OCI-M1 (cell line): ENCODE results near the gene PRRX1.
A peak's percentile ranks its signal among the peaks of the same experiment; 100 is the strongest.

Experiments
- DNase-seq: peaks from one replicate; lab custom pipeline; 2025; lab: John Stamatoyannopoulos, UW

The PRRX1 gene

DNA sequence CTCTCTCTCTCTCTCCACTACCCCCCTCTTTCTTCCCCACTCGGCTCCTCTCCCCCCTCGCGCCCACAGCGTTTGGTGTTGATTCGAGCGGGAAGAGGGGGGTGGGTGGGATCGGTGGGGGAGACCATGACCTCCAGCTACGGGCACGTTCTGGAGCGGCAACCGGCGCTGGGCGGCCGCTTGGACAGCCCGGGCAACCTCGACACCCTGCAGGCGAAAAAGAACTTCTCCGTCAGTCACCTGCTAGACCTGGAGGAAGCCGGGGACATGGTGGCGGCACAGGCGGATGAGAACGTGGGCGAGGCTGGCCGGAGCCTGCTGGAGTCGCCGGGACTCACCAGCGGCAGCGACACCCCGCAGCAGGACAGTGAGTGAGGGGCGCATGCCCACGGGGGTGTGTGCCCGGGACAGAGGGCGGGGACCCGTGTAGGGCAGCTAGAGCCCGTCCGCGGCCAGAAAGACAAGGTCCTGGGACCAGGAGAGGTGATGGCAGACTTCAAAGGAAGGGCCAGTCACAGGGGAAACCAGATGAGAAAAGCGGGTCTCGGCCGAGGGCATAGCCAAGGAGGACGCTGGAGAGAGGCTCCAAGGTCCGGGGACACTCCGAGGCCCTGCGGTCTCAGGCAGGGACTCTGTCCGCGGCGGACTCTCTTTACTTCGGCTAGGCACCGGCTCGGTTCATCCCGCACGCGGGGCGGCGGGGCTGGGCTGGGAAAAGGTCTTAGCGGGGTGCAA is at the start of gene PRRX1:
TSS of gene PRRX1 (plus strand) at position 39 of the 735 bp plus-strand sequence. CDS start at position 127, 88 bp downstream.
- DNase-seq = no peak

DNA sequence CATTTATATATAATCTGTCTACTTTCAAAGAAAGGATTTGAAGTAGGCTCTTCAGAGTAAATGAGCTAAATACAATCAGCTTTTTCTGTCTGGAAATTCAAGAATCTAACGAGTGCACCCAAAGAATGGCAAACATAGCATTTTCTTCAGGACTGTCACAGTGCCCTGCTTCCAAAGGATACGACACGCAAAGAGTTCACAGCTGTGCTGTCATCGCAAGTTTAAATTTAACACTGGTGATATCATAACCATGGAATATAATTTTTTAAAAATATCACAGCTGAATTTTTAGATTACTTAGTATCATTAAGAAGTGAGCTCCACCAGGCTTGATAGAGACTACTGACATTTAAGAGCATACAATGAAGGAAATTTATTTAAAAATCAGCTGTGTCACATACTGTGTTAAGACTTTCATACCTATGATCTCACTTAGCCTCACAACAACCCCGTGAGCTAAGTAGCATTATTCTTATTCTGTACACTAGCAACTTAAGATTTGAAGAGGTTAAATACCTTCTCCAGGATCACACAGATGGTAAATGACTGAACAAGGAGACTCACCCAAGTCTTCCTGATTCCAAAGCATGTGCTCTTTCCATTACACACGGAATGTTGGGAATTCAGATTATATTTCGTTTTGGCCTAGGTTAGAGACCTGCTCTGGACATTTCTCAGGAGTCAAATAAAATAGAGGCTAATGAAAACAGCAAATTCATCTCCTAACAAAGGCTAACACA is 46.2 kb upstream of the PRRX1 start:
- DNase-seq = no peak

DNA sequence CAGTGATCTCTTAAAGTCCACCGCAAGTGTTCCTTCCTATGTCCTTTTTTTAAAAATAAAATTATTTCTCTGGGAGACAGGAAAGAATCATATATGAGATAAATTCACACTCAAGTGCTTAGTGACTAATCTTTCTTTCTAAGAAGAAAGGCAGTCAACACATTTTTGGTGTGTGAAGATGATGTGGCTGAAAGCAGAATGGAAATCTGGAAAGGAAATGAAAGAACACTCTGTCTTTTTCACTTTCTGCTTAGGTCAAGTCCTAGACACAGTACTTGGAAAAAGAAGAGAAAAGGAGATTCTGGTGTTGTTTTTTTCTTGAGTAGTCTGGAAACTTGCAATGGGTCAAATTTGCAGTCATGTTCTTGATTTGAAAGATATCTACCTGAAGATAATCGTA is 45.5 kb upstream of the PRRX1 start:
- DNase-seq = no peak

DNA sequence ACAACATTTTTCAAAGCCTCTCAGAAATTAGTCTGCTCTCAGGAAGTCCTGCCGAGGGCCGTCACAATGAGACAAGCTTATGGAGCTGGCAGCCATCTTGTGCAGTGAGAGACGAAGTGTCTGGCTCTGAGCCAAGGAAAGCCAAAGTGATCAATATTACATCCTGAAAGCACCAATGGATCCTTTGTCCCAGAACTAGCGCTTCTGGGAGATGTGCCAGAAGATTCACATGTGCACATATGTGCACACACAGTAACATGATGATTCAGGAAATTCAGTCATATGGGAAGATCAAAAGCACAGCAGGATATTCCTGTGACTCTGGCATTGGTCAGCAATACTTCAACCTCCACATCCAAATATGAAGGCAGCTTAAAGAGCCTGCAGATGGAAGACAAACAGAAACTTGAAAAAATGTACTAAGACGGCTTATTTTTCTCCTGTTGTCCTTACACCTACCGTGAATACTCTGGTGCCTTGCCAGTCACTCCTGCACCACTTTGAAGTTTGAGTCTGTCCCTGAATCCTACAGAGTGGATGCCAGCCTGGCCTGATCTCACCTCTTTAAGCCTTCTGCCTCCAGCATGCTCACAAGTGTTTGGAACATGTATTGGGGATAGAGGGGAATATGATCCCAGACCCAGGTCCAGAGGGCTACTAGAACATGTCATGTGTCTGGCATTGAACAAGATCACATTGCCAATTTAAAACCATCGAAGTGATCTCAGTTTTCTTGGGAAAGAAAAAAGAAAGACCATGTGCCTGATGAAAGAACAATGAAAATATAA is 44.5 kb upstream of the PRRX1 start:
- no peak for DNase-seq

DNA sequence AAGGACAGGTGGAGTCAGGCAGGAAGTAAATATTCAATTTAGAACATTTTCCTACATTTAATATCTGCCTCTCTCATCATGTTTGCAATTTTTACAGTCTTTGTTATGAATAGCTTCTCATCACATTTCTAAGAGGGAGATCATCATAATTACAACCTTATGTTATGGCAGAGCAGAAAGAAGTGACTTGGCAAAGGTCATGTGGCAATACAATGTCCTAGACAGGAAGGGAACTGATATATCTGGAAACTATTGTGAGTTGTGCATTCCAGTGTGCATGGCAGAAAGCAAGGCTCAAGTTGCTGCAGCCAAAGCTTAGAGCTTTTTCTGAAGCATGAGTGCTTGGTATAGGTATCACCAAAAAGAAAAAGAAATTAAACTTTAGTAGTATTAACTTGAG is 43.8 kb upstream of the PRRX1 start:
- no peak for DNase-seq

DNA sequence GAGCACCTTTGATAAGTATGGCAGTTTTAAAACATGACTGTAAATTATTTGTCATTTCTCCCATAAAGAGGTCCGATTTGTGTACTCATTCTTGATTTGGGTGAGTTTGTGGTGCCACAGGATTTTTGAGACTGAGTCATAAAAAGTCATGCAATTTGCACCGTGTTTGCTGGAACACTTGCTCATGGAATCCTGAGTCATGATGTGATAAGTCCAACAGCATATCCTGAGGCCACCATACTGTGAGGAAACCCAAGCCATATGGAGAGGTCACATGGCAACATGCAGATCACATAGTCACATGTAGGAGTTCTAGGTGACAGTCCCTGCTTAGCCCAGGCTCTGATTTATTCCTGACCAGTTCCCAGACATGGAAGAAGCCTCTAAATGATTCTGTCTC is 40.8 kb upstream of the PRRX1 start:
- peak; percentile 17 for DNase-seq

DNA sequence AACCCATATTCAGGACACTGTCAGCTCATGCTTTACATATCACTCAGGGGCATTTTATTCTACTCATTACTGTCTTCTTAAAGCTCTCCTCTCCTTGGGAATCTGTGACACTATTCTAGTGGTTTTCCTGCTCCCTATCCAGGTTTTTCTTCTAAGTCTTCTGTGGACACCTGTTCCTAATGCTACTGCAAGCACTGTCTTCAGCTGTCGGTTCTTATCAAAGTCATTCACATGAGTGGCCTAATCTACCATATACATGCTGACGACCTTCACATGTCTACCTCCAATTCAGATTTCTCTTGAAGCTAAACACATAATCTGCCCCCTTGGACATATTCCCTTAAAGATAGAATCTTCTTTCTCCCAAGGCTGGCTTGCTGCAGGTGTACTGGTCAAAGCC is 39.8 kb upstream of the PRRX1 start:
- DNase-seq = no peak

DNA sequence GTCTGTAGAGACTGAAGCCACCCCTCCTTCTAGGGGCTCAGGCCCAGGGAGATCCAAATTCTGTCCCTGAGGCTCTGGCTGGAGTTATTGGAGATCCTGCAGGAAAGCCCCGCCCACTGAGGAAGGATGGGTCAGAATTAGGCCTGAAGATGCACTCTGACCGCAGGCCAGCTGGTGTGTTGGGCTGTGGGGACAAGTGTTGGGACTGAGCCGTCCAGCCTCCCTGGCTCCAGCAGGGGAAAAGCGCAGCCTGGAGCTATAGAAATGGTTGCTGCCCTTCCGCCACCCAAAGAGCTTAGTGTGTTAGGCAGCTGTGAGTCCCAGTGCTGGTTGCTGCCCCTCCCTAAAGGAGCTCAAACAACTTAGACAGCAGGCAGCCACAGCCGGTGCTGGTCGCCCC is 33.0 kb upstream of the PRRX1 start:
- no peak for DNase-seq

DNA sequence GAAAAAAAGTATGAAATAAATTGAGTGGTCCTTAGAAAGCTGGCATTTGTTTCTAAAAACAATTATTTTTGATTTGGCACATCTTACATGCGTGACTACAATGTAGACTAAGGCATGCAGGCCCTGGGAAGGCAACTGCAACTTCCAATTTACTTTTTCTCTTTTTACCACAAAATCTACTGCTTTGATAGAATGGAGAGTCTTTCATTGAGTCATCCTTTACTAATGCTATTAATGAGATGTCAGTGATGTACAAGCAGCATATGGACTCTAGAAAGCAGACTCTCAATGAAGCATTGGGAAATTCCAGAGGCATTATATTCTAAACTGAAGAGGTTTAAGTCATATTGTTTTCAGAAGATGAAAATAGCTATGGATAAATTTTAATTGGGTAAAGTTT is 29.6 kb upstream of the PRRX1 start:
- DNase-seq = no peak

DNA sequence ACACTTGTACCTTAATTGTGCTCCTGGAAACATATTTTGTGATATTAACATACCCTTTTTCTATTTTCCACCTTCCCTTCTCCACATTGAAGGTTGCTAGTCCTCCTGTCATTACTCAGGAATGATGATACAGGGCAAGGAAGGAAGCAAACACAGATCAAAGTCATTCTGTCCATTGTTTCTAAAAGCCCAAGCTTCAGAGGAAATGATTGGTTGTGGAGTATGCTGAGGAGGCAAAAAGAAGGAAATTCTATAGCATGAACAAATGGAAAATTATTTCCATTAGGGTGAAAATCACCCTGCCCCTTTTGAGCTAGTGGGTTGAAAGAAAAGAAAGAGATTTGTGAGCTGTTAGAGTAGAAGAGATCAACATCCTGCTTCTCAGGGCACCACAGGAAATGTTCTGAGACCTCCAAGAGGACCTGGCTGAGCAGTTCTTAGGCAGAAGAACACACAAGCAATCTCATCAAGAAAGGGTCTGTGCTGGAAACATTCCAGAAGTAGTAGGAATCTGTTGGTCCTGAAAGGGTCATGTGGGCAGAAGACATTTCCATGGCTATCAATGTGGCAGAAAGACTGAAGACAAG is 29.0 kb upstream of the PRRX1 start:
- no peak for DNase-seq

DNA sequence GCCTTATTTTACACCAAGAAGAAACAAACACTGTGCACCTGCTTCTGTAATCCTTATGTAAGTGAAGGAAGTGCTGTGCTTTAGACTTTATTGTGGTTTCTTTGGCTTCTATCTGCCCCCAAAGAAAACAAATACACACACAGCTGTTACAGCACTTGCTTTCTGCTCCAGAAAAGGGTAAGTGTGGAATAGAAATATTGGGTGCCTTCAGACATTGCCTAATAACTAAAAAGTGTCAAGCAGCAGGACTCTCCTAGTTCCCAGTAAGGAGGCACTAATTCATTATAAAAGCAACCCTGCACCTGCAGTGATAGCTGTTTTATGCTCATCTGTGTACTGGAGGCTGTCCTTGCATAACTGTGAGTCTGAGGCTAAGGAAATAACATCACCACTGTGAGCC is 23.4 kb upstream of the PRRX1 start:
- DNase-seq = no peak

DNA sequence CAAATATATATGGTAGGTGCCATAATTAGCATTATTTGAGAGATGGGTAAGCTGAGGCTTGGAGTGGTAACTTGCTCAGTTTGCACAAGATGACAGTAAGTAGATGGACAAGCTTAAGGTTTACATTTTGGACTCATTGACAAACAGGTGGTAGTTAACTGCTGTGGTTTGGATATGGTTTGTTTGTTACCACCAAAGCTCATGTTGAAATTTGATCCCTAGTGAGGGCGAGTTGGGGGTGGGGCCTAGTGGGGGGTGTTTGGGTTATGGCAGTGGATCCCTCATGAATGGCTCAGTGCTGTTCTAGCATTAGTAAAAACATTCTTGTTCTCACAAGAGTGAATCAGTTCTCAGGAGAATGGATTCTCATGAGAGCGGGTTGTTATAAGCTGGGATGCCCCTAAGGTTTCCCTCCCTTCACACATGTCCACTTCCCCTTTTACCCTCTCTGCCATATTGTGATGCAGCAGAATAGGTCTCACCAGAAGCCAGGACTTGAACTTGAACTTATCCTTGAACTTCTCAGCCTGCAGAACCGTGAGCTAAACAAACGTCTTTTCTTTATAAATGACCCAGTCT is 6.6 kb upstream of the PRRX1 start:
- peak; percentile 36 for DNase-seq

DNA sequence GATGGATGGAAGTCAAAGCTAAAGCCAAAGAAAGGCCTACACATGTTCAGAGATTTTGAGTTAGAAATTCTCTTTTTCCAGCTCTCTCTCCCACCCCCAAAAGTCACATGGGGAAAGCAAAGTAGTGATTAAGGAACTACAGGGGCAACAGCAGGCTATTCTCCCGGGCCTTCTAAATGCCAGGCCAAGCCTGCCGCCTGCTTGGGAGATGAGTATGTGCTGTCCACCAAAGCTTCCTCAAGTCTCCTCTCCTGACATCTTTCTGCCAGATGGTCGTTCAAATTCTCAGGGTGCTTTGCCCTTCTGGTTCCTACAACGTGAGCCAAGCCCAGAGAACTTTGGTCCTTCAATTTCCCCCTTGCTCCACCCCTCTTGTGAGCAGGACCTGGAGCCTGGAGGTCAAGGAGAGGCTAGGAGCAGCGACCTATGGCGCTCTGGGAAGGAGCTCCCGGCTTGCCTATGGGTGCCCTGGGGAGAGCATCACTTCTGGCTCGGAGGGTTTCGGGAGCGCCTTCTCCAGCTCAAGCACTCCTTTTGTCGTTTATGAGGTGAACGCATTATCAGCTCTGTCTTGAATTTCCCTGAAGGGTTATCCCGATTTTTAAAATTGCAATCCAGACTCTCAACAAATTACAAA is 4.4 kb upstream of the PRRX1 start:
- no peak for DNase-seq

DNA sequence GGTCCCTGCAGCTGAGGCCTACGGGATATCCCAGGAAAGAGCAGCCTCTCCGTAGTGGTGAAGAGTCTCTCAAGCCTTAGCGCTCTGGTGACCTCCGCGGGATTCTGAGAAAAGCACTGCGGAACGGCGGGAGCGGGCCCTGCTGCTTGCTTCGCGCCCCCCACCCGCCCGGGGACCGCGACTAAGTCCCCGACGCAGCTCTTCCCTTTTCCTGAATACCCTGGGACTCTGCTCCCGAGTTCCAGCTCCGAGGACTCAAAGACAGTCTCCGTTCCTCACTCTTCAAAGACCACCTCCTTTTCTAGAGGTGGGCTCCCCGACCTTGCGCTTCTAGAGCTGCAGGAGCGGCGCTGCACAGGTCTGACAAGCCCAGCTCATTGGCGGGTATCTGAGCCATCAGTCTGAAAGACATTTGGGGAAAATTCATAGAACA is 3.6 kb upstream of the PRRX1 start:
- no peak for DNase-seq

DNA sequence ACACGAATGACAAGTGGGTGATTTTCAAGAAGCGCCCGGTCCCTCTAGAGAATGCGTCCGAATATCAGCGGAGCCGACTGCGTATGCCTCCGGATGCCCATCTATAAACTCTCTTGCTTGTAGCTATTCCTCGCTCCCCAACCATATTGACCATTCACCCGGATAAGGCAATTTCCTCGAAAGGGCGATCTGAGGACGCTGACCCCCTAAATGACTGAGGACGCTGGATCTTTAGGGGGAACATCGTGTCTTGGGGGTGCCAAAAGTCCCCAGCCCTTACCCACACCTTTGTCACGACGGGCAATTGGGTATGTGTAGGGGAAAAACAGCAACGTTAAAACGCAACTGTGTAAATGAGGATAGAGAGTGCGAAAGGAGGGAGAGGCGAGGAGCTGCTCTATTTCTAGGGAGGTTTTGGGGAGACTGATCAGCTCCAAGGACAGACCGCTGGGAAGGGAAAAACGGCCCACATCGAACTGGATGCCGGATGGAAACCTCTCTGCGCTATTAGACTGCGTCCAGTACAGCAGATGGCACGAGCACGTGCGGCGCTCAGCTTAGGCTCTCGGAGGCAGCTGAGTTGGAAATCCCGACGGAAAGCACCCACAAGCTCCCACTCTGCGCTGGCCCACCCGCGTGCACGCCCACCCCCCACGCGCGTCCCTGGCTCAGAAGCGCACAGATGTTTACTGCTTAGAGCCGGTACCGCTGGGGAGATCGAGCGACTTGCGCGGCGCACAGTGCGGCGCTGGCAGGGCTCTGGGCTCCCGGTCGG is 2.9 kb upstream of the PRRX1 start:
- DNase-seq = no peak

DNA sequence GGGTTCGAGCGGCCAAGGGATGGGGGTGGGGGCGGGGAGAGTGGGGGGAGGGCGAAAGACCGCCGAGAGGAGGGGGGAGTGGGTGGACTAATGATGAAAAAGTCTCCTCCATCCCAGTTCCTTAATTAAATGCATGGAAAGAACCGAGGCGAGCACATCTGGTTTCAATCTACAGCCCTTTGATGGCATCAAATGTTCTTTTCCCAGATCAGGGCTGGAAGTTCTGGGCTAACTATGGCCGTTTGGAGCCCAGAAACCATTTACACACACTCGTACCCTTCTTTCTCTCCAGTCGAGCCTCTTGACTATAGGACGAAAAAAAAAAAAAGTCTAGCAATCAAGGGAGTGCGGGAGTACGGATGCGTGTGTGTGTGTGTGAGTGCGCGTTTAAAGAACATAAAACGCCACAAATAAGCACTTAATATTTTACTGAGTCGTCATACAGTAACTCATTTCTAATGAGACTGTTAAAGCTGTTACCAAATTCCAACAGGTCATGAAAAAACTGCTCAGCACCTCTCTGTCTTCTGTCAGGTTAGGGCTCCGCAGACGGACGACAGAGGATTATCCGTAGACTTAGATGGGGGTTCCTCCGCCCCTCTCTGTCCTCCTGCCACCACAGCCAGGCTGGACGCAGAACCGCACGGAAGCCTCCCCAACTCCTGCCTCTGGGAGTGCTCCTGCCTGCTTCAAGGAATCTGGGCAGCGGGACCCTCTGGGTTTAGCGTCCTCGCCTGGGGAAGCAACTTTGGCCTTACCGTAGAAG is 2.1 kb upstream of the PRRX1 start:
- no peak for DNase-seq

DNA sequence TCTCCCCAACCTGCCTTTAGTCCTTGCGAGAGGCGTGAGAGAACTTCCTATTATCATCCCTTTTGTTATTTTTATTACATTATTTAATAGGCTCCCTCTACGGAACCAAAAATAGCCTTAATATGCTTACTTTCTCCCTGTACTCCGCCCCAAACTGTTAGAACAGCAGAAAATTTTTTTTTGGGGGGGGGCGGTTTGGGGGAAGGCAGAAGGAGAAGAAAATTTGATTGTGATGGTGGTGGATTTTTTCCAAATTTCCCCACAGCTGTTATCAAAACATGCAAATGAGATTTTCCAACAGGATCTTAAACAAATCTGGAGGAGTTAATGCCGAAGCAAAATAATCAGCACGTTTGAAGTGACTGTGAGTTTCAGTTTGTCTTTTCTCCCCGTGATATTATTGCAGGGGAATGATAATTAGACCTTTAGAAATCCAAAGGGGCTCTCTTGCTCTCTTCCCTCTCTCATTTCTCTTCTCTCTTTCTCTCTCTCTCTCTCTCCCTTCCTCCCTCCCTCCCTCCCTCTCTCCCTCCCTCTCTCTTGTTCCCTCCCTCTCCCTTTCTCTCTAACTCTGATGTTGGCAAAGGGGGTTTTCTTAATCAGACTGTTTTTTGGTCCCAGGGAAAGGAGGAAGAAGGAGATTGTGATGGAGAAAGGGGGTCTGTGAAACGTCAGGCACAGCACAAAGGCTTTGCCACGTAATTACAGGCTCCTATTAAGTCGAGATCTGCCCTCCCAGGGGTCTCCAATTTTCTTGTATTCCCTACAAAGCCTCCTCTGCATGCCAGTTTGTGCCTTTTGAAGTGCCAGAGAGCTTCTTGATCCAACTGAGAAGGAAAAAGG is 1.1 kb upstream of the PRRX1 start:
- no peak for DNase-seq

DNA sequence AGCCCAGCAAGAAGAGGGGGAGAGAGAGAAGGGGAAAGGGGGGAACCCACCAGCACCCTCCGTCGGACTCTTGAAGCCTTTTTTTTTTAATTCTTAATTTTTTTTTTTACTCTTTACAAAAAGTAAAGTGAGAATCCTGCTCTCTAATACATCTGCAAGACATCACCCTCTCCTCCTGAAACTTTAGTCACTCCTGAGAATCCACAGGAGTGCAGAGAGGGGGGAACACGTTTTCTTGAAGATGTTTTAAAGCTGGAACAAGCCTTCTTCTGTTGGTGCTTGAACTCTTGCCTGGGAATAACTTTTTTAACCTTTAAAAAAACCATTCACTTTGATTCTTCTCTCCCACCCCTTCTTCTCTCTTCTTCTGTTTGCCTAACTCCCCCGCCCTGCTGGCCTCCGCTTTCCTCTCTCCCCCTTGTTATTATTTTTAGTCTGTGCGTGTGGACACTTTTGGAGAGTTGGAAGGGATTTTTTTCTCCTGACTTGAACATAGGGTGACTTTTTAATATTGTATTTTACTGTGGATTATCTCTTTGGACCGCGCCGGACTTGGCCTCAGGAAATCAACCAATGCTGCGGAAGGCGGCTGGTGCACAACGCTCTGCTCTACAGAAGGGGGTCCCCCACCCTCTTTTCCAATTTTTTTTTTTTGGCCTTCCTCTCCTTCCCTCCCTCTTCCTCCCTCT is 383 bp upstream of the PRRX1 start:
- no peak for DNase-seq
